IPS-18a (cell line): Measurements from ENCODE around the gene IMMP2L.
"Not testable (repeated sequence)": the region's sequence is repeated elsewhere in the genome, so short reads cannot be mapped to it uniquely, and the experiment has no call there.

Source experiments
- H3K27ac ChIP-seq: one replicate; pipeline ENCODE4 v1.5.1; 2013; ENCODE audit warnings: low read length
- H3K27me3 ChIP-seq: one replicate; pipeline ENCODE4 v1.6.1; 2013; ENCODE audit warnings: mild to moderate bottlenecking, low read length; ENCODE audit not compliant: control insufficient read depth, insufficient read depth
- H3K36me3 ChIP-seq: one replicate; pipeline ENCODE4 v1.6.1; 2013; ENCODE audit warnings: low read depth, low read length; ENCODE audit not compliant: control insufficient read depth
- H3K4me1 ChIP-seq: one replicate; pipeline ENCODE4 v1.6.1; 2013; ENCODE audit warnings: low read depth, low read length; ENCODE audit not compliant: control insufficient read depth
- H3K4me3 ChIP-seq: one replicate; pipeline ENCODE4 v1.5.1; 2013; ENCODE audit warnings: low read length
- H3K9ac ChIP-seq: one replicate; pipeline ENCODE4 v1.6.1; 2013; ENCODE audit warnings: mild to moderate bottlenecking, low read length, moderate library complexity
- H3K9me3 ChIP-seq: one replicate; pipeline ENCODE4 v1.6.1; 2013; ENCODE audit warnings: low read depth, low read length; ENCODE audit not compliant: control insufficient read depth

Gene IMMP2L

DNA sequence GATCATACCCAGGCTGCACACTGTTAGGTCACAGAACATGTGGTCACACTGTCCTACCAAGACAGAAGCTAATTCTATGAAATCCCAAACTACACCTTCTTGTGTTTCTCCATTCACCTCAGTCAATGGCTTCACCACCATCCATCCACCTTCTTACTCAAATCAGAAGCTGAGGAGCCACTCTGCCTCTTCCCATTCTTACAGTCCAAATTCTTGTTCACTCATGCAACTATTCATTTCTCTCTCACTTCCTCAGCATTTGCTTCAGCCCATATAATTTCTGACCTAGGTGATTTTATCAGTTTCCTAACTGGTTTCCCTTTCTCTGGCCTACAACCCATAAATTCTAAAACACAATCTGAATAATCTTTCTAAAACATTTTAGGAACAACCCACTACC, 242.2 kb downstream of the IMMP2L start:
- Histone ChIP-seq H3K9me3 (no peaks in the 10 kb centered on the region), H3K4me1 (no peaks in the 10 kb centered on the region), H3K27me3 (no peaks in the 10 kb centered on the region), H3K27ac (no peak overlapping the region), H3K9ac (no peak overlapping the region), H3K4me3 (no peak overlapping the region), H3K36me3 (no peaks in the 10 kb centered on the region)

DNA sequence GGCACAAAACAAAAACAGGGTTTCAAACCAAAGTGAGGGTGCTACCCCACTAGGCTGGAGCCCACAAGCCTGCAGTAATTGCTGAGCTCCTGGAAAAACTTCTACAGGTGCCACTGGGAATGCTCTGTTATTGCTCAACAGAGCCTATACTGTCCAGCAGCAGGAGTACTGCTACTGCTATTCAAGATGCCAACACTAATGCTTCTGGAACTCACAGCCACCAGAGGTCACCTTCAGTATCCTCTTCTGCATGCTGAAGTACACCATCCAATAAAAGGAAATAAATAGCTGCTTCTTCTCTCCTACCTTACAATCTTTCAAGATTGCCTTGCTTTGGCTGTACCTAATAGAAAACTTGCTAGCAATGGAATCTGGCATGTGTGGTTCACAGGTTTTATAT, 249.3 kb downstream of the IMMP2L start:
- no peak overlapping the region for H3K9ac ChIP-seq
- H3K4me1 ChIP-seq, result no peaks in the 10 kb centered on the region
- no peaks in the 10 kb centered on the region for H3K27me3 ChIP-seq
- no peak overlapping the region for H3K27ac ChIP-seq
- no peaks in the 10 kb centered on the region for H3K36me3 ChIP-seq
- H3K9me3 ChIP-seq, result no peaks in the 10 kb centered on the region
- no peak overlapping the region for H3K4me3 ChIP-seq

DNA sequence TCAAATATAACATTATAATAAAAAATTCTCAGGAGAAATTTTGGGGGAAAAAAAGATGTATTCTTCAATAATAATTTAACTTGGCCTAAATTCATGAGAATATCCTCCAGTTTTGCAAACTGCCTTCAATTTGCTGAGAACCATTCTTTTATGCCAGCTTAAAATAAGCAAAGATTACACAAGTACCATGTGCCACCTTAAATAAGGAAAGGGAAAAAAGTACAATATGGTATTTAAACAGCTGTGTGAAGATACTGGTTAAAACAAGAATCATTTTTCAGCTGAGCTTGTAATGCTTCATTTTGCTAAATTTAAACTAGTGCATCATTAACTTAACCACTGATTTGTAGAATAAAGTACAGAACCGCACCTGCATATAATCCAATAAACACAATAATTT, 253.6 kb downstream of the IMMP2L start:
- Histone ChIP-seq H3K36me3 (no peaks in the 10 kb centered on the region), H3K9me3 (no peaks in the 10 kb centered on the region), H3K27me3 (no peaks in the 10 kb centered on the region), H3K4me3 (no peak overlapping the region), H3K4me1 (no peaks in the 10 kb centered on the region), H3K27ac (no peak overlapping the region), H3K9ac (no peak overlapping the region)

DNA sequence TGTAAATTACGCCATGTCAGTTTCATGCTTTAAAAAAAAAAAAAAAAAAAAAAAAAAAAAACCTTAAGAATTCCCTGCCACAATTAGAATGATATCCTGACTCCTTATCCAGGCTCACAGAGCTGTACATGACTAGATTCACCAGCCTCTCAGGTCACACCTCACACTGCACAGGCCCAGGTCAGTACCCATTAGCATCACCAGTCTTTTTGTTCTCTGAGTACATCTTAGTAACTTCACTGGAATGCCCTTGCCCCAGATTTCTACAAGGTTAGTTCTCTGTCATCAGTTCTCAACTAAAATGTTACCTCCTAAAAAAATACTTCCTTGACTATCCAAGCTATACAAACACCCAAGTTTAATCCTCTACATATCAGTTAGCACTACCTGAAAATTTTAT, 260.4 kb downstream of the IMMP2L start:
- Histone ChIP-seq H3K9me3 (no peaks in the 10 kb centered on the region), H3K27me3 (no peaks in the 10 kb centered on the region), H3K9ac (no peak overlapping the region), H3K27ac (no peak overlapping the region), H3K4me3 (no peak overlapping the region), H3K4me1 (no peaks in the 10 kb centered on the region), H3K36me3 (no peaks in the 10 kb centered on the region)

DNA sequence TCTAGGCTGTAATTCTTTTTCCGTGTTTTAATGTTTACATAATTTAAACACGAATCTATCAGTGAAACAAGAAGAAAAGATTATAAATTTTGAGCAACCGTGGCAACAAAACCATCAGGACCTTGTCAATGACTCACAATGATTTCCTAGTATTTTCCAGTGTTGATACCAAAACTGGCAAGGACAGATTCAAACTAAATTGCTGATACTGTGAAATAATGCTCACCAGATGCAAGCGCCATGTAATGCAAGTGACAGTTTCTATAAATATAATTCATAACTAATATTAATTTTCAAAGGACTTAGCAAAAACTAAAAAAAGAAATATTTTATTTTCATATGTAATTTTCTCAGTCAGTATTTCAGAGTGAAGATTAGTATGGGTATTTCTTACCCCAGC, 267.8 kb downstream of the IMMP2L start:
- no peaks in the 10 kb centered on the region for H3K4me1 ChIP-seq
- no peak overlapping the region for H3K9ac ChIP-seq
- no peaks in the 10 kb centered on the region for H3K36me3 ChIP-seq
- no peak overlapping the region for H3K27ac ChIP-seq
- H3K4me3 ChIP-seq, result no peak overlapping the region
- no peaks in the 10 kb centered on the region for H3K9me3 ChIP-seq
- H3K27me3 ChIP-seq, result no peaks in the 10 kb centered on the region

DNA sequence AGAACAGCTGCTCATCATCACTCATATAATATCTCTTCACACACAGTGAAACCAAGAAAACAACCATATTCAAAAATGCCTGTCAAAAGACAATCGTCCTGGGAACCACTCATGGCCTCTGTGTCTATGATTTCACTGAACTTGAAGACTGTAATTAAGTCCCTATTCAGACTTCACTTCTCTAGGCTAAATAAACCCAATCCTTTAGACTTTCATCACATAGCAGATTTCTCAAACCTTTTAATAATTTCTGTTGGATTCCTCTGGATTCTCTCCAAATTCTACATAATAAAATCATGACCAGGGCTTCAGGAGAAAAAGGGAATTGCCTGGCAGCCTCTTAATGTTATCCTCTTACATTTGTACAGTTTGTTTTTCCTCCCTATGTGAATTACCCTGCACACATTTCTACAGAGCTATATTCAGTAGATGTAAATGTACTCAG, 270.2 kb downstream of the IMMP2L start:
- H3K27me3 ChIP-seq, result no peaks in the 10 kb centered on the region
- no peaks in the 10 kb centered on the region for H3K9me3 ChIP-seq
- no peak overlapping the region for H3K4me3 ChIP-seq
- H3K9ac ChIP-seq, result no peak overlapping the region
- no peaks in the 10 kb centered on the region for H3K36me3 ChIP-seq
- no peak overlapping the region for H3K27ac ChIP-seq
- H3K4me1 ChIP-seq, result no peaks in the 10 kb centered on the region

DNA sequence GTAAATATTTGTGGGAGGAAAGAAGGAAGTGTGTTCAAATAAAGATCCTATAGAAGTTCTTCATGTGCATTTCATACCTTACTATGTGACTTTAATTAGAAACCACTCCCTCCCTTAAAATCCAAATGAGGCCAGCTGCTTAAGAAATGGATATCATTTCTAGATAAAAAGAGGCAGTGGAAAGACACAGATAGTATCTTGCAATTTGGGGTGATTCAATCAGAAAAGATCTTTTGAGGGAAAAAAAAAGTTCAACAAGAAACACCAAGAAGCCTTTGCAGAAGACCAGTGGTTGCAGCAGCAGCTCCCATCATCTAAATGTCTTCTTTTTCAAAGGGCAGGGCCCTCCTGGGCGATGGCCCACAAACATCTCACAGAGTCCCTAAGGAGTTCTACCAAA, 271.3 kb downstream of the IMMP2L start:
- Histone ChIP-seq H3K4me1 (no peaks in the 10 kb centered on the region), H3K36me3 (no peaks in the 10 kb centered on the region), H3K9ac (no peak overlapping the region), H3K27me3 (no peaks in the 10 kb centered on the region), H3K9me3 (no peaks in the 10 kb centered on the region), H3K4me3 (no peak overlapping the region), H3K27ac (no peak overlapping the region)

DNA sequence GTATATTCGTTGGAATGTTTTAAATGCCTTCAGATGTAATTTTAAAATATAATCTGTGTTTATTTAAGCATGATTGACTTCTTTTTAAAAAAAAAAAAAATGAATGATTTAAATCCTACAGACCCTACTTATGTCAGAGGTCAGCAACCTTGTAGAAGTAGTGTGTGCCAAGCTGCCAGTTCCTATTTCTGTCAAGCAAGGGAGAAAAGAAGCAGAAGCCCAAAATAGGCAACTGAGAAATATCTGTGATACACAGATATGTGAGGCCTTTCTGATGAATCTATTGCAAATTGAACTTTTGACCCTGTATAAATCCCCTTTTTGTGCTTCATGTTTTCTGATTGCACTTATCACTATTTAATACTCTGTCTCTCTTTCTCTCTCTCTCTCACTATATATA, 271.9 kb downstream of the IMMP2L start:
- Histone ChIP-seq H3K9me3 (no peaks in the 10 kb centered on the region), H3K9ac (no peak overlapping the region), H3K36me3 (no peaks in the 10 kb centered on the region), H3K4me1 (no peaks in the 10 kb centered on the region), H3K4me3 (no peak overlapping the region), H3K27ac (no peak overlapping the region), H3K27me3 (no peaks in the 10 kb centered on the region)

DNA sequence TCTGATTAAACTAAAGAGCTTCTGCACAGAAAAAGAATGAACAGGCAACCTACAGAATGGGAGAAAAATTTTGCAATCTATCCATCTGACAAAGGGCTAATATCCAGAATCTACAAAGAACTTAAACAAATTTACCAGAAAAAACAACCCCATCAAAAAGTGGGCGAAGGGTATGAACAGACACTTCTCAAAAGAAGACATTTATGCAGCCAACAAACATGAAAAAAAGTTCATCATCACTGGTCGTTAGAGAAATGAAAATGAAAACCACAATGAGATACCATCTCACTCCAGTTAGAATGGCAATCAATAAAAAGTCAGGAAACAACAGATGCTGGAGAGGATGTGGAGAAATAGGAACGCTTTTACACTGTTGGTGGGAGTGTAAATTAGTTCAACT, 273.9 kb downstream of the IMMP2L start:
- H3K9ac ChIP-seq, H3K27me3 ChIP-seq, H3K4me3 ChIP-seq, H3K36me3 ChIP-seq, H3K27ac ChIP-seq, H3K4me1 ChIP-seq, H3K9me3 ChIP-seq: not testable (repeated sequence)

DNA sequence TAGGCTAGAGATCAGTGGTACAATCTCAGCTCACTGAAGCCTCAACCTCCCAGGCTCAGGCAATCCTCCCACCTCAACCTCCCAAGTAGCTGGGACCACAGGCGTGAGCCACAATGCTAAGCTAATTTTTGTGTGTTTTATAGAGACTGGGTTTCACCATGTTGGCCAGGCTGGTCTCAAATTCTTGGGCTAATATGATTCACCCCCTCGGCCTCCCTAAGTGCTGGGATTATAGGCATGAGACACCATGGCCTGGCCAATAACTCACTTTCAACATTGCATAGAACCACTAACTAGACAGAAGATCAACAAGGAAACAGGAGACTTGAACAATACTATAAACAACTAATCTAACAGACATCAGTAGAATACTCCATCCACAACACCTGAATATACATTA, 279.7 kb downstream of the IMMP2L start:
- no peak overlapping the region for H3K9ac ChIP-seq
- H3K36me3 ChIP-seq, result no peaks in the 10 kb centered on the region
- H3K27ac ChIP-seq, result no peak overlapping the region
- H3K4me1 ChIP-seq, result no peaks in the 10 kb centered on the region
- no peak overlapping the region for H3K4me3 ChIP-seq
- no peaks in the 10 kb centered on the region for H3K27me3 ChIP-seq
- no peaks in the 10 kb centered on the region for H3K9me3 ChIP-seq

DNA sequence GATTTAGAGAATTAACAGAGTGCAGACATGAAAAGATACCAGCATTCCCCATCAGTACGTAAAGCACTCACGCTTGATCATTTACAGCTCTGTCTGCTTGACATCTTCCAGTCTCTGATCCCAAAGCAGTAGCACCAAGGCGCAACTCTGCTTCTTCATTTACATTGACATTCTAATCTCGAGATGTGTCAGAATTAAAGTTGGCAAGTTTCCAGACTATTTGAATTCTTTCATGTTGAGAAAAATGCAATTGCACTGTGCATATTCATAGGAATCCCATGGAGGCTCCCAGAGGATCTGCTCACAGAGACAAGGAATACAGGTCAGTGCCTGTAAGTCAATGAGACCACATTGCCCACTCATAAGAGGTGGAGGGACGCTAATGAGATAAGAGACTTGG, 287.4 kb downstream of the IMMP2L start:
- Histone ChIP-seq H3K4me1 (no peaks in the 10 kb centered on the region), H3K9me3 (no peaks in the 10 kb centered on the region), H3K4me3 (no peak overlapping the region), H3K36me3 (no peaks in the 10 kb centered on the region), H3K27ac (no peak overlapping the region), H3K9ac (no peak overlapping the region), H3K27me3 (no peaks in the 10 kb centered on the region)

DNA sequence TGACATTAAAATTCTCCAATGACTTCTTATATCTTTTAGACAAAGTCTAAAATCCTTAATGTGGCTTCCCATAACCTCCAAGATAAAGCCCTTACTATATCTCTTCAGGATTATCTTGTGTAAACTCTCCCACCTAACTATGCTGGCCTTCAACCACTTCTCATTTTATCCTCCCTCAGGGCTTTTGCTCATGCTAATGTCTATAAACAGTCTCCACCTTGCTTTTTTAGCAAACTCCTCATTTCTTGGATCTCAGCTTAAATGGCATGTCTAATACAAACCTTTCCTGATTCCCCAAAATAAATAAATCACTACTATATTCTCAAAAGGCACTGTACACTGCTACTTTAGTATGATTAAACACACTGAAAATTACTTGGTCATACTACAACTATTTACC, 290.2 kb downstream of the IMMP2L start:
- no peaks in the 10 kb centered on the region for H3K27me3 ChIP-seq
- no peak overlapping the region for H3K4me3 ChIP-seq
- peaks cover under 1% of the 10 kb centered on the region for H3K4me1 ChIP-seq
- no peaks in the 10 kb centered on the region for H3K9me3 ChIP-seq
- no peak overlapping the region for H3K27ac ChIP-seq
- H3K9ac ChIP-seq, result no peak overlapping the region
- no peaks in the 10 kb centered on the region for H3K36me3 ChIP-seq

DNA sequence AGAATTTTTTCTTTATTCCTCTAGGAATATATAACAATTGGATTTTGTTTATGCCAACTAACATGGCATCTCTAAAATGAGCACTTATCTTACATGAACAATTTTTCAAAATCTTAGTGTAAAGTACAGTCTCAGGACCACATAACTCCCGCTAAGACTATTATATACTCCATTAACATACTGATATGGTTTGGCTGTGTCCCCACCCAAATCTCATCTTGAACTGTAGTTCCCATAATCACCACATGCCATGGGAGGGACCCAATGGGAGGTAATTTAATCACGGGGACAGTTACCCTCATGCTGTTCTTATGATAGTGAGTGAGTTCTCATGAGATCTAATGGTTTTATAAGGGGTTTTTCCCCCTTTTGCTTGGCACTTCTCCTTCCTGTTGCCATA, 291.5 kb downstream of the IMMP2L start:
- not testable (repeated sequence) for H3K27me3 ChIP-seq, H3K27ac ChIP-seq, H3K9me3 ChIP-seq, H3K9ac ChIP-seq, H3K4me3 ChIP-seq, H3K36me3 ChIP-seq, H3K4me1 ChIP-seq
